Stimulated activated CD8-positive, alpha-beta memory T cell treated with anti-CD3 and anti-CD28 coated beads, Interleukin-7, amount 100 ng/mL, for 24 hours (primary cell): Measurements from ENCODE around the gene SRGN.

Experiments
- DNase-seq: peaks from one replicate; pipeline ENCODE4 v3.0.0-alpha.2; 2020; ENCODE audit warnings: low read depth

SRGN gene

DNA sequence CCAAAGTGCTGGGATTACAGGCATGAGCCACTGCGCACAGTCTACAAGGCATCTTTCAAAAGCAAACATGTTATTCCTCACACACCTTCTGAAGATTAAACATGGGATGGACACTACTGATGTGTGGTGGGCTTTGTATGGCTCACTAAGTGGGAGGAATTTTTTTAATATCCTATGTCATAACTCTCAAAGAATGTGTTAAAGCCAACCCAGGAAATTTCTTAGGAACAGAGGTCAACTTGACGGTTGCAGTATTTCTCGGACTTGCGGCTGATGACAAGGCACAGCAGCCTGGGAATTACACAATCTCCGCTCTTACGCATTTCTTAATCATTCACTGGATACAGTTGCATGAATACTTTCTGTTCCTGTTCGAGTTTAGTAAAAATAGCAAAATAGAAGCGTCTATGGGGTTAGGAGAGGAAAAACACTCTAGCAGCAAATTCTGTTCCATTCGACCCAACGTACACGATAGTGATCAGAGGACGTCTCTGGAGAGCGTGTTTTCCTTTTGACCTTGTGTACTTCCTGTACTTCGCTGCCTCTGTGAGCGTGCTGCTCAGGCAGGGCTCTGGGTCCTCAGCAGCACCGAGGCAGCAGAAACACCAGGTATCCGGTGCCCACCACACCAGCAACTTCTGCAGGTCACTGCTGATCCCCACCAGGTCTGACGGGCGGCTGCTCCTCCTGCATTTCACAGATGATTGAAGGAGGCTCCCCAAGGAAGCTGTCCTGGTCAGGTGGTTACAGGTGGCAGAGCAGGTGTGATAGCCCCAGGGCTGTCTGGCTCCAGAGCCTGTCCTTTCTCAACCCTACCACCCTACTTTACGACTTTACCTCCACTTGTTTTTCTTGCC lies 26.4 kb upstream of the SRGN start:
- no peak for DNase-seq

DNA sequence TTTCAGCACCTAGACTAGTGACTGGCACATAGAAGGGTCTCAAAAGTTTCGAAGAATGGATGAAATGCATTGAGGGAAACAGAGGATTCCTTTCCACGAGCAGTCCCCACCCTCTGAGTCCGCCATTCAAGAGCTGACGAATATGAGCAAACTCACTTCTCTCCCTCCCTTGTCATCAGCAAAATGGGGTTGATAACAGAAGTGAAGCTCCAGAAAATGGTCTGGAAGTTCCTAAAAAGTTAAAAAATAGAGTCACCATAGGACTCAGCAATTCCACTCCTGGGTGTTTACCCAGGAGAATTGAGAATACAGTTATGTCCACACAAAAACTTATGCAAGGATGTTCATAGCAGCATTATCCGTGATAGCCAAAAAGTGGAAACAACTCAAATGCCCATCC lies 25.0 kb upstream of the SRGN start:
- no peak for DNase-seq

GRCh38 chr10:69064762-69065328 lies 23.1 kb upstream of the SRGN start:
- DNase-seq, result no peak

- no peak for DNase-seq
These were observed 22.2 kb upstream of the SRGN start for GRCh38 chr10:69065406-69066361.

- no peak for DNase-seq
These were observed 20.7 kb upstream of the SRGN start for GRCh38 chr10:69067189-69067588.

- no peak for DNase-seq
These were observed 19.4 kb upstream of the SRGN start for GRCh38 chr10:69068549-69068948.

DNA sequence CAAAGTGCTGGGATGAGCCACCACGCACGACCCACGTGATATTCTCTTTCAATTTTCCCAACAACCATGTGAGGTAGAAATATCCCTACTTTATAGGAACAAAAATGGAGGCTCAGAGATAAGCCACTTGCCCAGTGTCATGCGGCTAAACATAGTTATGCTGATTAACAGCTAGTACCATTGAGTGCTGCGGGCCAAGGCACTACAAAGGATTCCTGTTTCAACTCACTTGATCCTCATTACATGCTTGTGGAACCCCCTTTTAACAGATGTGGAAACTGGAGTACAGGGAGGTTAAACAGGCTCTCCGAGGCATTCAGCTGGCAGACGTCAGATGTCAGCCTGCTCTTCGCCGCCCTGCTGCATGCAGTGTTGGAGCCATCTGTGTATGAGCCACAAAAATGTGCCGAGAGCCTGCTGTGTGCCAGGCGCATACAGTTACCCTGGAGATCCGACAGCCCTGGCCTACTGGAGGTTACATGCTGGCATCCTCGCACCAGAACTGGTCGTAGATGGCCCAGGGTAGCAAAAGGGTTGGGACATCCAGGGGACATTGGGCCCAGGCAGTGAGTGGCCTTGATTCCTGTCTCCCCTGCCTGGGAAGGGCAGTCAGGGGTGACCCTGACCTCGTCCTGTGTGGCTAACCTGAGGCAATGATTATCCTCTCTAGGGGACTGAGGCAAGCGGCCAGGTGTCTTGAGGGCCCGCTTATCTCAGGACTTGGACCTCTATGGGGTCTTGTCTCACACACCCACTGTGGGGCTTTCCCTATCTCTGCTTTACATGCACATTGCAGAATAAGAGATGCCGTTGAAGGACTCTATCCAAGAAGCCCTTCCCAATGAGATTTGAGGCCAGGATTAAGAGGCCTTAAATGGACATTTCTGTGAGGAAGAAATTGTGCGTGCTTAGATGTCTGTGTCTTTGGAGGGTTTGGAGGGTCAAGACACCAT lies 18.5 kb upstream of the SRGN start:
- DNase-seq, result no peak

- no peak for DNase-seq
These were observed 17.0 kb upstream of the SRGN start for GRCh38 chr10:69070951-69071350.

DNA sequence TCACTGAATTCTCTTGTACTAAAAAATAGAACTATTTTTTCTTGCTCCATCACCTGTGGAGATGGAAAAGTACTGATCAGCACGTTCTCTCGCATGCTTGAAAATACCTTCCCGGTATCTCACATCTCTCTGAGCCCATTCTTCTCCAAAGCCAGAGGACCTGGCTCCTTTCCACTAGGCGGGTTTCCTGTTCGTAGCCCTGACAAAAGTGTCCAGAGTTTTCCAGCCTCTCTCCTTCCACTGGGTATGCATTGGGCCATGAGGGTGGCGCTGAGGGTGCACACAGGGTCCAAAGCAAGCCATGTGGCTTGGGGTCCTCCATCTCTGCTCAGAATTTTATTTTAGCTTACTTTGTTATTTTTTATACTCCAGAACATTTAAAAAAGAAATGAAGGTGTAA lies 16.3 kb upstream of the SRGN start:
- DNase-seq, result no peak

DNA sequence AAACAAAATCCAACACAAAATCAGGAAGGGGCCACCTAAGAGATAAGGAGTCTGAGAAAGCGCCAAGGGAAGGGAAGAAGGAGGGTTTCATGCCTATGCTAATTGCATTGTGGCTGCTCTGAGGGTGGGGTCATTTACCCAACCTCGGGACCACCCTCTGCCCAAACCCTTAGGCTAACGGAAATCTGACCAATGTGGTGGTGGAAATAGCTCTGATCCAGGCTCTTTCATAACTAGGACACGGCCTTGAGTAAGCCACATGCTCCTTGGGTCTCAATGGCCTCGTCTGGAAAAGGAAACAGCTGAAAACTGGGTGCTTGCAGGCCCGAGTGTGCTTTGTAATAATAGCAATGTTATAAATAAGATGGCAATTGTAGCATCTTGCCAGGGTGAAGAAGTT lies 14.9 kb upstream of the SRGN start:
- DNase-seq, result no peak

DNA sequence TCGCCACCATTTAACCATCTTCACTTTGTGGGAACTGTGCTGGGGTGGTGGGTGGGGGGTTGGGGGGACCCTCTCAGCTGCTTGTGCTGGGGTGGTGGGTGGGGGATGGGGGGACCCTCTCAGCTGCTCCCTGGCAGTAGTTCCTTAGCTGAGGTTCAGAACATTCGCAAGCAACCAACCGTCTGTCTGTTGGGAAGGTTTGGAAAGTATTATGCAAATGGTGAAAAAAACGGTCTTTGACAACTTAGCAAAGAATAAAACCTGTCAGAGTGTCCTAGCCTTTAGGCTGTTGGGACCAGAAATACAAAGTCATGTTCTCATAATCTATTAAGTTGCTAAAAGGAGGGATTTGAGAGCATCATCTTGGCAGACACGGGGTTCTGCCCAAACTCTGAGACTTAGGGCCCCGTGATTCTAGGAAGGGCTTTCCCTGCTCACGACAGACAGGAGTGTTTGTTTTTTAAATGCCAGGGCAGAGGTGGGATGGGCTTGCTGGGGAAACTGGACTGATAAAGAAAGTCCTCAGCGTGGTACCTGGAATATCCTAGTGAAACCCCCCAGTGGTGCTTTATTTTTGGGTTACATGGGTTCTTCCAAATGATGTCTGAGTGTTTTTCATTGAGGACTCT lies 14.1 kb upstream of the SRGN start:
- DNase-seq, result no peak

GRCh38 chr10:69074532-69074931 lies 13.4 kb upstream of the SRGN start:
- no peak for DNase-seq

GRCh38 chr10:69075431-69075830 lies 12.5 kb upstream of the SRGN start:
- no peak for DNase-seq

DNA sequence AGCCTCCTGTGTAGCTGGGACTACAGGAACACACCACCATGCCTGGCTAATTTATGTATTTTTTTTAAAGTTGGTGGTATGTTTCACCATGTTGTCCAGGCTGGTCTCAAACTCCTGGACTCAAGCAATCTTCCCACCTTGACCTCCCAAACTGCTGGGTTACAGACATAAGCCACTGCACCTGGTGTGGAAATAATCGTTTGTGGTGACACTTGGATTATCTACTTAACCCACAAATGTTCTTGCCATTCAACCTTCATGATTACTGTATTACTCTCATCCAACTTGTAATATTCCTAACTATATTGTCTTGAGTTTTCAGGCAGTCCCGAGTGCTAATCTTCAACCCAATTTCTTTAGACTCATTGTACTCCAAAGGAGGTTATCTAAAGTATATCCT lies 9.6 kb upstream of the SRGN start:
- DNase-seq, result no peak

GRCh38 chr10:69080226-69080625 lies 7.7 kb upstream of the SRGN start:
- no peak for DNase-seq

DNA sequence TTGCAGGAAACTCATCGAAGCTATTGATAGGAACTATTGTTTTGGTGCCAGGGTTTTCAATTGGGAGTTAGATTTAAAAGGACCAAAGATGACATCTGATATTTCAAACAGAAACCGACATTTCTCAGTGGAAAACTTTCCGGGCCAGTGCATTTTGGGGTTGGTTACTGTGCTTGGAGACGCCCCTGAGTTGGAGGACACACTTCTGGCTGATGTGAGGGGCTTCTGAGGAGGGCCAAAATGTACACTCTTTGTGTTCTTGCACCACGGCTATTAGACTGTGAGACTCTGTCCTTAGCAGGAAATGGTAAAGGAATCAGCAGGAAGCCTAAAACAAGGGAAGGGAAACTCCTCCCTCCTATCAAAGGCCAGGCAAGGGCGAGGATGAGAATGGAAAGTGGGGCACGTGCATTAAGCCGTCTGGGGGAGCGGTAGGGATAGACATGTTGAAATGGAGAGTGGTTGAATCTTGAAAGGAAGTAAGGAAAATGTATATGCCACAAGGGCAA lies 1.8 kb upstream of the SRGN start:
- DNase-seq, result no peak

GRCh38 chr10:69088471-69088769 lies 517 bp downstream of the SRGN start:
- DNase-seq, result no peak

- DNase-seq, result no peak
These were observed 1.0 kb downstream of the SRGN start for GRCh38 chr10:69088801-69089501.

DNA sequence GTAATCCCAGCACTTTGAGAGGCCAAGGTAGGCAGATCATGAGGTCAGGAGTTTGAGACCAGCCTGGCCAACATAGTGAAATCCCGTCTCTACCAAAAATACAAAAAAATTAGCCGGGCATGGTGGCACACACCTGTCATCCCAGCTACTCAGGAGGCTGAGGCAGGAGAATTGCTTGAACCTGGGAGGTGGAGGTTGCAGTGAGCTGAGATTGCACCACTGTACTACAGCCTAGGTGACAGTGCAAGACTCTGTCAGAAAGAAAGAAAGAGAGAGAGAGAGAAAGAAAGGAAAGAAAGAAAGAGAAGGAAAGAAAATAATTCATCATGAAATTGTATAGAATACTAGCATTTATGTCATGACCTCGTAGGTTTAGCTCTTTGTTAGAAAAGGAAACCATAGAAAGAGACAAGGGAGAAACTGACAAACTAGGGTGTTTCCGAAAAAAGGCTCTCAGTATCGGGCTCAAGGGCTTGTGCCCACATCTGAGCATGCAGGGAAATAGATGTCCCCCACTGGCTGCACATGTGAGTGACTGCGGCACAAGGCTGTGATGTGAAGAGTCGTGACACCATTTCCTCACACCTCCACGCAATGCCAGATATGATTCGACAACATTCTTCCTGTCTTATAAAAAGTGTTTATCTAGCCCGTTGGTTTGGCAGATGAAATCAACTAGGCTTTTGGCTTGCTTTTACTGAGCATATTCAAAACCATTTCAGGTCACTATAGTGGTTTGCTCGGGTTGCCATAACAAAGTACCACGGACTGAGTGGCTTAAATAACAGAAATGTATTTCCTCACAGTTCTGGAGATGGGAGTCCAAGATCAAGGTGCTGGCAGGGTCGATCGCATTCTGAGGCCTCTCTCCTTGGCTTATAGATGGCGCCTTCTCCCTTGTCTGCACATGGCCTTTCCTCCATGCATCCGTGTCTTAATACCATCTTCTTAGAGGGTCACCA lies 2.0 kb downstream of the SRGN start:
- peak; percentile 52 for DNase-seq
